Nephron (organoid): Measurements from ENCODE around the gene ARL15.

Experiments used
- H3K27ac Mint-ChIP-seq, 3 experiments: 2 replicates each; pipeline ENCODE4 v1.8.0; 2020; ENCODE audit warnings: mixed read lengths in 3 of 3, mild to moderate bottlenecking in 2 of 3, moderate library complexity in 1 of 3
- H3K27me3 Mint-ChIP-seq: 2 replicates; pipeline ENCODE4 v1.8.0; 2021; ENCODE audit warnings: low read depth, mild to moderate bottlenecking, moderate library complexity, mixed read lengths
- H3K36me3 Mint-ChIP-seq: 2 replicates; pipeline ENCODE4 v1.8.0; 2020; ENCODE audit warnings: low read depth, mixed read lengths
- H3K4me1 Mint-ChIP-seq: 2 replicates; pipeline ENCODE4 v1.8.0; 2020; ENCODE audit warnings: mixed read lengths
- H3K4me3 Mint-ChIP-seq, 3 experiments: 2 replicates each; pipeline ENCODE4 v1.8.0; 2020; ENCODE audit warnings: mild to moderate bottlenecking in 3 of 3, mixed read lengths in 3 of 3, moderate library complexity in 2 of 3
- H3K9me3 Mint-ChIP-seq: 2 replicates; pipeline ENCODE4 v1.8.0; 2020; ENCODE audit warnings: mixed read lengths
- CTCF ChIP-seq, 3 experiments: fragments of 200-600 bp; sonication (generic); IDR thresholded peaks; one replicate each; pipeline ENCODE4 v1.5.0; 2021; ENCODE audit warnings: antibody characterized with exemption in 3 of 3; ENCODE audit not compliant: unreplicated experiment in 3 of 3

ARL15 gene

GRCh38 chr5:54326662-54327270 is 16.4 kb upstream of the ARL15 start:
- Mint-ChIP-seq H3K4me1 (no peaks in the 10 kb centered on the region), H3K27me3 (no peaks in the 10 kb centered on the region), H3K27ac (no peak overlapping the region), H3K4me3 (no peak overlapping the region), H3K9me3 (no peaks in the 10 kb centered on the region), H3K36me3 (no peaks in the 10 kb centered on the region)
- no peak for TF ChIP-seq CTCF (IDR thresholded peaks at IDR 0.05; ENCODE audit: unreplicated experiment in 3 of 3)

- H3K27me3 Mint-ChIP-seq = no peaks in the 10 kb centered on the region
- no peaks in the 10 kb centered on the region for H3K4me1 Mint-ChIP-seq
- no peak for TF ChIP-seq CTCF (IDR thresholded peaks at IDR 0.05; ENCODE audit: unreplicated experiment in 3 of 3)
- H3K27ac Mint-ChIP-seq = no peak overlapping the region
- no peak overlapping the region for H3K4me3 Mint-ChIP-seq
- H3K36me3 Mint-ChIP-seq = no peaks in the 10 kb centered on the region
- no peaks in the 10 kb centered on the region for H3K9me3 Mint-ChIP-seq
Observed at GRCh38 chr5:54325610-54326311, 15.4 kb upstream of the ARL15 start.

- Mint-ChIP-seq H3K36me3 (no peaks in the 10 kb centered on the region), H3K9me3 (no peaks in the 10 kb centered on the region), H3K27me3 (no peaks in the 10 kb centered on the region), H3K27ac (no peak overlapping the region), H3K4me3 (no peak overlapping the region), H3K4me1 (no peaks in the 10 kb centered on the region)
- no peak for TF ChIP-seq CTCF (IDR thresholded peaks at IDR 0.05; ENCODE audit: unreplicated experiment in 3 of 3)
Observed at GRCh38 chr5:54325272-54325609, 14.9 kb upstream of the ARL15 start.

- H3K4me1 Mint-ChIP-seq = no peaks in the 10 kb centered on the region
- no peak overlapping the region for H3K27ac Mint-ChIP-seq
- H3K36me3 Mint-ChIP-seq = no peaks in the 10 kb centered on the region
- no peak for TF ChIP-seq CTCF (IDR thresholded peaks at IDR 0.05; ENCODE audit: unreplicated experiment in 3 of 3)
- no peak overlapping the region for H3K4me3 Mint-ChIP-seq
- H3K27me3 Mint-ChIP-seq = no peaks in the 10 kb centered on the region
- H3K9me3 Mint-ChIP-seq = no peaks in the 10 kb centered on the region
Observed at GRCh38 chr5:54324651-54325271, 14.4 kb upstream of the ARL15 start.

- Mint-ChIP-seq H3K4me3 (no peak overlapping the region), H3K36me3 (no peaks in the 10 kb centered on the region), H3K9me3 (no peaks in the 10 kb centered on the region), H3K4me1 (no peaks in the 10 kb centered on the region), H3K27me3 (peaks cover 3% of the 10 kb centered on the region), H3K27ac (no peak overlapping the region)
- TF ChIP-seq CTCF (IDR thresholded peaks at IDR 0.05; ENCODE audit: unreplicated experiment in 3 of 3) = no peak
Observed at GRCh38 chr5:54323495-54323894, 13.1 kb upstream of the ARL15 start.
